Limb (tissue), 2 donors: ENCODE results near the gene NKIRAS1.
"Not testable (repeated sequence)": the region's sequence is repeated elsewhere in the genome, so short reads cannot be mapped to it uniquely, and the experiment has no call there.

Source experiments
- DNase-seq, 2 donors: peaks; one replicate each; pipeline ENCODE4 v3.0.0-alpha.2; 2016; ENCODE audit errors: extremely low spot score in 2 of 2

NKIRAS1 gene

GRCh38 chr3:23904545-23904944 lies 12.2 kb downstream of the NKIRAS1 start:
- no peak for DNase-seq

DNA sequence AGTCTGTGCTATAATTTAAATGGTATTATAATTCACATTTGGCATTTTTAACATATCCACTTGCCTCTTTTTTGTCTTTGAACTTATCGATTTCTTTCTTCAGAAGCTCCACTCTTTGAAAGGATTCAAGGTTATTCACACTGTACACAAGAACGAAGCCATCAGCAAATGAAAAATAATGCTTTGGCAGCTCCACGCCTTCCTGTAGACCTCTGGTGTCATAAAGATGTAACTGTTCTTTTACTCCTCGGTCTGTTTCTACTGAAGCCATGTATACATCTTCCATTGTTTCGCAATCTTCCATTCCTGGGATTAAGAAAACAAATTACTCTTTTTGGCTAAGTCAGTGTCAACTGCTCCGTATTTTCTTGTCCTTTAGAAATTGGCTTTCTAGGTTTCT lies 16.0 kb downstream of the NKIRAS1 start:
- no peak for DNase-seq

DNA sequence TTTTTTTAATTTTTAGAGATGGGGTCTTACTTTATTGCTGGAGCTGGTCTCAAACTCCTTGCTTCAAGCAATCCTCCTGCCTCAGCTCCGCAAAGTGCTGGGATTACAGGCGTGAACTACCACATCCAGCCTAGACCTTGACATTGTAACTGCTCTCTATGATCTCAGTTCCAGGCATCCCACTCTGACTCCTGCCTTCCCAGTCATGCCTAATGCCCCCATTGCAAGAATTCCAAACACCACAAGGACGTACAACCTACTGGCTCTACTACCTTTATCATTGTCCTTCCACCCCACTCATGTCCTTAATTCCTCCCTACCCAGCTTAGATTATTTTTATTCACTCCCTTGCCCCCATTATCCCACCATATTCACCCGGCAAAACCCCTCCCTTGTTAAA lies 21.6 kb downstream of the NKIRAS1 start:
- no peak for DNase-seq

- no peak for DNase-seq
Observed at GRCh38 chr3:23894254-23895061, 22.3 kb downstream of the NKIRAS1 start.

- DNase-seq, result no peak
Observed at GRCh38 chr3:23889950-23890349, 26.8 kb downstream of the NKIRAS1 start.

DNA sequence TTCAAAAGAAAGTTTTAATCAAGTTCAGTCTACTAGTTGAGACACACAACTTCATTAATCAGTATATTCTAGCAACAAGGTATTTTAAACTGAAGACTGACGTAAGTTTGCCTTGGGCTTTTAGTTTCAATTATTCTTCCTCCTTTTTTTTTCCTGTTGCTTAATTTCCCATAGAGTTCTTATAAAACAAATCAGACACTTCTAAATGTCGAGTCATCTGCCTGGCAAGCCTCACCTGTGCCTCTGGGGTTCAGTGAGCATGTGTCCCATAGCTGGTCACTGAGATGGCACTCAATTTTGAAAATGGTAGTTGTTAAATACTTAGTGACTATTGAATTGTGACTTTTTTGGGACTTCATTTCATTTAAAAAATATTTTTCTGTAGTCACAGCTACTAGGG lies 27.4 kb downstream of the NKIRAS1 start:
- DNase-seq, result no peak

GRCh38 chr3:23888617-23889228 lies 28.1 kb downstream of the NKIRAS1 start:
- DNase-seq, result peak in 1 of 2 donors; percentile 42

GRCh38 chr3:23886311-23886710 lies 30.5 kb downstream of the NKIRAS1 start:
- DNase-seq, result no peak

GRCh38 chr3:23885210-23885609 lies 31.6 kb downstream of the NKIRAS1 start:
- no peak for DNase-seq

DNA sequence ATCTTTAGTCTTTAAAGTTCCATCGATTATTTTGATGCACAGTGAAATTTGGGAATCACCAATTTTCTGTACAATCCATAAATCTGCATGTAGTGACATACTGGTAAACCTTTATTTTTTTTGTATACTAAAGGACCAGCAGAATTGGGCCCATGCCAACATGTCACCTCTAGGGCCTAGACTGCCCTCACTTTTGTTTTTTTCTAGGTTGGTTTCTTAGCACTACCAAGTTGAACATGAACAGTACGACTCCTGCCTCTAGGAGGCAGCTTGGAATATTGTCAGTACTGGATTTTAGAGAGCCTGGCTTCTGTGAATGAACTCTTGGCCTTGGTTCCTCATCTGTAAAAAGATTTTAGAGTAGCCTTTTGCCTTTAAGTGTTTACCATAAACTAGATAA lies 32.3 kb downstream of the NKIRAS1 start:
- DNase-seq, result no peak

DNA sequence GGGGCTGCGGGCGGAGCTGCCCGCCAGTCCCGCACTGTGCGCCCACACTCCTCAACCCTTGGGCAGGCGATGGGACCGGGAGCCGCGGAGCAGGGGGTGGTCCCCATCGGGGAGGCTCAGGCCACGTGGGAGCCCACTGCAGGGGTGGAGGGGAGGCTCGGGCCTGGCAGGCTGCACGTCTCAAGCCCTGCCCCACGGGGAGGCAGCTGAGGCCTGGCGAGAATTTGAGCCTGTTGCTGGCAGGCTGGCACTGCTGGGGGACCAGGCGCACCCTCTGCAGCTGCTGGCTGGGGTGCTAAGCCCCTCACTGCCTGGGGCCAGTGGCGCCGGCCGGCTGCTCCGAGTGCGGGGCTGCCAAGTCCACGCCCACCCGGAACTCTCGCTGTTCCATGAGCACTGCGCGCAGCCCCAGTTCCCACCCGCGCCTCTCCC lies 34.3 kb downstream of the NKIRAS1 start:
- DNase-seq, result no peak

DNA sequence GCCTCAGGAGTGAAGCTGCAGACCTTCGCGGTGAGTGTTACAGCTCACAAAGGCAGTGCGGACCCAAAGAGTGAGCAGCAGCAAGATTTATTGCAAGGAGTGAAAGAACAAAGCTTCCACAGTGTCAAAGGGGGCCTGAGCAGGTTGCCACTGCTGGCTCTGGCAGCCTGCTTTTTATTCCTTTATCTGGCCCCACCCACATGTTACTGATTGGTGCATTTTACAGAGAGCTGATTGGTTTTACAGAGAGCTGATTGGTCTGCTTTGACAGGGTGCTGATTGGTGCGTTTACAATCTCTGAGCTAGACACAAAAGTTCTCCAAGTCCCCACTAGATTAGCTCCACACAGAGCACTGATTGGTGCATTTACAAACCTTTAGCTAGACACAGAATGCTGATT lies 34.8 kb downstream of the NKIRAS1 start:
- not testable (repeated sequence) for DNase-seq

- no peak for DNase-seq
Observed at GRCh38 chr3:23880703-23881339, 36.0 kb downstream of the NKIRAS1 start.

GRCh38 chr3:23879485-23879884 lies 37.3 kb downstream of the NKIRAS1 start:
- DNase-seq, result no peak

- no peak for DNase-seq
Observed at GRCh38 chr3:23877329-23877980, 39.3 kb downstream of the NKIRAS1 start.

GRCh38 chr3:23876923-23877322 lies 39.9 kb downstream of the NKIRAS1 start:
- no peak for DNase-seq

DNA sequence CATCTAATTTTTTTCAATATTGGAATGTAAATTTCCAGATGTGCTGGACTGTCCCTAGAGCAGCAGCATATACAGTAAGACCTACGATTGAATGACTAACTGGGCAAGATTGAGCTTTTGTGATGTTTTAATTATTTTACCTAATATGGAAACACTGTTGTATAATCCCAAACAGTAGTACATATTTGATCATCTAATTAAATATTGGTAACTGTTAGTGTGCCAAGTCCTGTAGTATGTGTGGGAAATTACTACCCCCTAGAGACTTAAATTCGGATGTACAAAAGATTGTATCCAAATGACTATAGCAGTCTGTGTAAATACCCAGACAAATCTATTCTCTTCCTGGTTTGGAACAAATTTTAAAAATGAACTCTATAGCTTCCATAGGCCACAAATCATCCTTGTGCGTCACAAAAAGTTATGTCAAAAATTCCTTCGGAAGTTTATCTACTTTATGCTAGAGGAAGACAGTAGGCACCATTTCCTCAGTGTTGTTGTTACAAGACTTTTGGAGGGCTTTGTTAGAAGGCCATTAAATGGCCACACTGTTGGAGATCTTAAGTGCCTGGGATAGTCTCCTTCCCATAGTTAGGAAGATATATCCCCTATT lies 41.6 kb downstream of the NKIRAS1 start:
- DNase-seq, result no peak

GRCh38 chr3:23874359-23875112 lies 42.3 kb downstream of the NKIRAS1 start:
- DNase-seq, result no peak

DNA sequence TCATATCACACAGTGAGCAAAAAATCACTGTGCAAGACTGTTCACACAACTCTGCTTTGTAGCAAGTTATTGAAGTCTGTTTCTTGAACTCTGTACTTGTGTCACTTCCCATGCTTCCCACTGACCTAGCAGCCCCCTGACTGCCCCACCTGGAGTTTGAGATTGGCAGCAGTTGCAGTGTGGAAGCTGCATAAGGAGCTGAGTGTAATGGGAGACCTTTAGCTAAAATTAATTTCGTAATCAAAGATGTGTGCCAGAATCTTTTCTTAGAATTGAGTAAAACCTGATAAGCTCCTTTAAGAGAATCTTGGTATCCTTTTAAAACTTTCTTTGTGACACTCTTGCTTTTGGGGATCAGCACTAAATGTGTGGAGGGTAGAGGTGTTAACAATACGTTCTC lies 42.8 kb downstream of the NKIRAS1 start:
- no peak for DNase-seq

DNA sequence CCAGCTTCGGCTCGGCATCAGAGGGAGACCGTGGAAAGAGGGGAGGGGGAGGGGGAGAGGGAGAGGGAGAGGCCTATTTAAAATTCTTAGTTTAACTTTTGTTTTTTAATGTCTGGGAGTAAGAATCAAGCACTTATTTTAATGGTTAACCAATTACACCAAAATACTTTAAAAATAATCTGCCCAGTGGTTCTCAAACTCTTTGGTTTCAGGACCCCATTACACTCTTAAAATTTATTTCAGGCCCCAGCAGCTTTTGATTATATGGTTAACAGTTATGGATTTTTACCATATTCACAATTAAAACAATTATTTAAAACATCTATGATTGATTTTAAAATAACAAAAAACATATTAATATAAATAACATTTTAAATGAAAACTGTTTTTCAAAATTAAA lies 44.5 kb downstream of the NKIRAS1 start:
- DNase-seq, result no peak

DNA sequence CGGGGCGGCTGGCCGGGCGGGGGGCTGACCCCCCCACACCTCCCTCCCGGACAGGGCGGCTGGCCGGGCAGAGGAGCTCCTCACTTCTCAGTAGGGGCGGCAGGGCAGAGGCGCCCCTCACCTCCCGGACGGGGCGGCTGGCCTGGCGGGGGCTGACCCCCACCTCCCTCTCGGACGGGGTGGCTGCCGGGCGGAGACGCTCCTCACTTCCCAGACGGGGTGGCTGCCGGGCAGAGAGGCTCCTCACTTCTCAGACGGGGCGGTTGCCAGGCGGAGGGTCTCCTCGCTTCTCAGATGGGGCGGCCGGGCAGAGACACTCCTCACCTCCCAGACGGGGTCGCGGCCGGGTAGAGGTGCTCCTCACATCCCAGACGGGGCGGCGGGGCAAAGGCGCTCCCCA lies 45.4 kb downstream of the NKIRAS1 start:
- not testable (repeated sequence) for DNase-seq
